GM19023 (cell line): ENCODE data around the gene TUBGCP5.

Experiments used
- ATAC-seq: cut with Tn5 transposase; IDR thresholded peaks from one replicate; pipeline ENCODE4 v1.9.1; 2021; ENCODE audit warnings: mild to moderate bottlenecking, moderate library complexity; ENCODE audit not compliant: unreplicated experiment

TUBGCP5 gene

GRCh38 chr15:22954798-22955543 lies 84.4 kb downstream of the TUBGCP5 start:
- no peak for ATAC-seq

GRCh38 chr15:22954326-22954725 lies 85.0 kb downstream of the TUBGCP5 start:
- no peak for ATAC-seq

GRCh38 chr15:22952796-22953579 lies 86.4 kb downstream of the TUBGCP5 start:
- ATAC-seq: no peak

GRCh38 chr15:22951381-22952280 lies 87.7 kb downstream of the TUBGCP5 start:
- no peak for ATAC-seq

- ATAC-seq: no peak
Measured at GRCh38 chr15:22951031-22951380, 88.4 kb downstream of the TUBGCP5 start.

- no peak for ATAC-seq
Measured at GRCh38 chr15:22950256-22950990, 88.9 kb downstream of the TUBGCP5 start.
